HCT116 (cell line): ENCODE data around the gene GLS2. TPM values are rescaled to one million over a fixed set of nuclear protein-coding genes. Genes with fewer than 3 reads are reported as not detected.

Experiments
- ATAC-seq: fragments of 200-7000 bp; cut with Tn5 transposase; 2 replicates; pipeline ENCODE4 v1.9.1; 2020; ENCODE audit warnings: mild to moderate bottlenecking, moderate library complexity
- BruUV-seq: library from RNA; stranded (reverse); fragments of 400-500 nt; replicated peaks from 2 replicates; lab custom pipeline; 2021; lab: Mats Ljungman, UMichigan
- CTCF ChIA-PET: fragments of 300-600 bp; sonication (Branson Sonifier 250); formaldehyde crosslinking; loops from one replicate; lab custom pipeline; 2021; ENCODE audit warnings: antibody characterized with exemption; lab: Charles Lee
- POLR2A ChIA-PET: fragments of 300-600, 350-600 bp; sonication (Branson Sonifier 250); formaldehyde crosslinking; loops from one replicate; lab custom pipeline; 2021; ENCODE audit warnings: antibody characterized with exemption; lab: Charles Lee
- RAD21 ChIA-PET, 2 experiments: fragments of 300-600 bp; sonication (Branson Sonifier 250); formaldehyde crosslinking; loops; one replicate each; lab custom pipeline; 2023; ENCODE audit warnings: low total read pairs in 2 of 2; ENCODE audit not compliant: uncharacterized antibody in 2 of 2, unreplicated experiment in 2 of 2, low non-redundant PET in 1 of 2; lab: Charles Lee
- DNase-seq: peaks from one replicate; pipeline ENCODE4 v3.0.0-alpha.2; 2010; ENCODE audit warnings: low read depth, low spot score
- H2AFZ ChIP-seq: fragments of 200-600 bp; shearing (Covaris generic), sonication (generic); 2 replicates; pipeline ENCODE4 v1.6.1; 2017; ENCODE audit warnings: low read depth, mixed run types, mixed read lengths, antibody characterized with exemption, low read length; ENCODE audit not compliant: poor library complexity, severe bottlenecking
- H3K27ac ChIP-seq: 2 replicates; pipeline ENCODE4 v1.5.1; 2012; ENCODE audit warnings: low read depth, low read length
- H3K27me3 ChIP-seq: fragments of 200-600 bp; sonication (generic); 2 replicates; pipeline ENCODE4 v1.6.1; 2016; ENCODE audit warnings: mixed run types, low read length, mixed read lengths; ENCODE audit not compliant: insufficient read depth
- H3K36me3 ChIP-seq, 2 experiments: fragments of 200-500 bp in 1 of 2; fragments of 200-600 bp in 1 of 2; sonication (Bioruptor generic) in 1 of 2; sonication (generic) in 1 of 2; 2 replicates each; pipeline versions ENCODE4 v1.5.1 to v1.6.1; 2014 to 2016; ENCODE audit warnings: low read length in 2 of 2, inconsistent platforms in 1 of 2, mixed read lengths in 1 of 2, mixed run types in 1 of 2; ENCODE audit not compliant: insufficient read depth in 2 of 2, control insufficient read depth in 1 of 2
- H3K4me1 ChIP-seq, 2 experiments: fragments of 200-600 bp in 1 of 2; sonication (generic) in 1 of 2; 2 replicates each; pipeline versions ENCODE4 v1.5.1 to v1.6.1; 2012 to 2017; ENCODE audit warnings: low read length in 2 of 2, inconsistent platforms in 1 of 2, mild to moderate bottlenecking in 1 of 2, mixed read lengths in 1 of 2, mixed run types in 1 of 2, moderate library complexity in 1 of 2; ENCODE audit not compliant: insufficient read depth in 2 of 2, control insufficient read depth in 1 of 2
- H3K4me2 ChIP-seq: fragments of 200-600 bp; sonication (generic); 2 replicates; pipeline ENCODE4 v1.6.1; 2017; ENCODE audit warnings: mixed run types, low read length, mixed read lengths
- H3K4me3 ChIP-seq, 2 experiments: fragments of 200-600 bp in 1 of 2; sonication (generic) in 1 of 2; replicated peaks in 1 of 2; 2 replicates each; pipeline ENCODE4 v1.5.1; 2011 to 2016; ENCODE audit warnings: low read length in 2 of 2, control low read depth in 1 of 2, low read depth in 1 of 2, mild to moderate bottlenecking in 1 of 2, mixed read lengths in 1 of 2, mixed run types in 1 of 2
- H3K79me2 ChIP-seq: fragments of 200-600 bp; sonication (generic); 2 replicates; pipeline ENCODE4 v1.6.1; 2017; ENCODE audit warnings: mild to moderate bottlenecking, mixed run types, low read length, moderate library complexity, mixed read lengths; ENCODE audit not compliant: insufficient read depth
- H3K9ac ChIP-seq: fragments of 200-600 bp; sonication (generic); 2 replicates; pipeline ENCODE4 v1.6.1; 2016; ENCODE audit warnings: low read length, mixed read lengths
- H3K9me2 ChIP-seq: fragments of 200-600 bp; sonication (generic), shearing (Covaris generic); 2 replicates; pipeline ENCODE4 v1.6.1; 2017; ENCODE audit warnings: mixed run types, mild to moderate bottlenecking, moderate library complexity; ENCODE audit not compliant: insufficient read depth
- H3K9me3 ChIP-seq, 2 experiments: fragments of 200-500 bp in 1 of 2; fragments of 200-600 bp in 1 of 2; sonication (Bioruptor generic) in 1 of 2; sonication (generic) in 1 of 2; 2 replicates each; pipeline ENCODE4 v1.6.1; 2014 to 2017; ENCODE audit warnings: low read length in 2 of 2, mixed read lengths in 2 of 2, inconsistent platforms in 1 of 2, low read depth in 1 of 2, mild to moderate bottlenecking in 1 of 2, mixed run types in 1 of 2, moderate library complexity in 1 of 2; ENCODE audit not compliant: control insufficient read depth in 1 of 2, insufficient read depth in 1 of 2
- H4K20me1 ChIP-seq: fragments of 200-600 bp; sonication (generic), shearing (Covaris generic); 2 replicates; pipeline ENCODE4 v1.6.1; 2017; ENCODE audit warnings: mixed run types, mild to moderate bottlenecking, moderate library complexity; ENCODE audit not compliant: insufficient read depth
- CBX3 ChIP-seq: IDR thresholded peaks from 2 replicates; pipeline ENCODE4 v1.6.1; 2012; ENCODE audit warnings: low read depth
- EGR1 ChIP-seq: IDR thresholded peaks from 2 replicates; pipeline ENCODE4 v1.6.1; 2012; ENCODE audit warnings: low read depth
- EZH2 ChIP-seq: fragments of 200-600 bp; sonication (generic); IDR thresholded peaks from 2 replicates; pipeline ENCODE4 v1.6.1; 2017; ENCODE audit warnings: antibody characterized with exemption, mixed run types
- MAX ChIP-seq: IDR thresholded peaks from 2 replicates; pipeline ENCODE4 v1.6.1; 2012
- POLR2A ChIP-seq: IDR thresholded peaks from 2 replicates; pipeline ENCODE4 v1.7.0; 2011; ENCODE audit warnings: borderline replicate concordance; ENCODE audit not compliant: insufficient read depth, insufficient read length; ENCODE audit errors: extremely low read depth
- RAD21 ChIP-seq: IDR thresholded peaks from 2 replicates; pipeline ENCODE4 v1.6.1; 2012; ENCODE audit warnings: low read depth, mild to moderate bottlenecking
- REST ChIP-seq: IDR thresholded peaks from 2 replicates; pipeline ENCODE4 v1.6.1; 2012; ENCODE audit warnings: low read depth
- SIN3A ChIP-seq: IDR thresholded peaks from 2 replicates; pipeline ENCODE4 v1.6.1; 2012; ENCODE audit warnings: low read depth
- SP1 ChIP-seq: IDR thresholded peaks from 2 replicates; pipeline ENCODE4 v1.6.1; 2012; ENCODE audit warnings: low read depth
- TCF7L2 ChIP-seq: IDR thresholded peaks from 2 replicates; pipeline ENCODE4 v1.7.0; 2011; ENCODE audit warnings: borderline replicate concordance, inconsistent platforms; ENCODE audit not compliant: insufficient read depth, insufficient read length; ENCODE audit errors: extremely low read depth
- YY1 ChIP-seq: IDR thresholded peaks from 2 replicates; pipeline ENCODE4 v1.6.1; 2011; ENCODE audit warnings: low read length, low read depth, moderate library complexity, mild to moderate bottlenecking; ENCODE audit not compliant: insufficient replicate concordance; ENCODE audit errors: extremely low read depth
- intact Hi-C: fragments of 100-400 bp; cut with micrococcal nuclease; formaldehyde crosslinking; loops from 2 replicates; pipeline ENCODE4 v1.10.0; 2022
- total RNA-seq: library from RNA; stranded (reverse); gene quantifications from one replicate; pipeline ENCODE4 v1.2.1, GENCODE V29; 2021; ENCODE audit not compliant: unreplicated experiment

GLS2 gene
- total RNA-seq, 1 experiment from 2014 or later: not detected

GRCh38 chr12:56469007-56469930, 18.7 kb downstream of the GLS2 start:
- H3K9me2 ChIP-seq: no peaks in the 10 kb centered on the region
- no peaks in the 10 kb centered on the region for H4K20me1 ChIP-seq
- intact Hi-C loops: no loop called here
- CTCF ChIA-PET: no interaction called here
- H3K27ac ChIP-seq: peak overlapping the region; percentile 68
- peaks cover 0 to 17% of the 10 kb centered on the region in 2 experiments; a peak in 2 of 4 replicates for H3K36me3 ChIP-seq
- H2AFZ ChIP-seq: no peak overlapping the region
- H3K4me1 ChIP-seq: peaks cover 0 to 18% of the 10 kb centered on the region in 2 experiments; a peak in 2 of 4 replicates
- peak overlapping the region; percentile 92 for H3K9ac ChIP-seq
- BruUV-seq: no TSS peak
- H3K9me3 ChIP-seq: no peaks in the 10 kb centered on the region
- peak; percentile 26 for ATAC-seq
- peak overlapping the region; percentile 74 to 99 for H3K4me3 ChIP-seq
- DNase-seq: no peak
- peaks cover 33% of the 10 kb centered on the region for H3K79me2 ChIP-seq
- POLR2A ChIA-PET: interaction anchor here (1.2 kb wide), 1 partner anchor 168 kb away, joined by 3 read pairs; no protein-coding TSS in a partner anchor
- peak overlapping the region; percentile 87 for H3K4me2 ChIP-seq
- TF ChIP-seq EZH2 (no peak), YY1 (no peak), POLR2A (no peak), RAD21 (no peak)
- no peaks in the 10 kb centered on the region for H3K27me3 ChIP-seq
- RAD21 ChIA-PET: no interaction called here

GRCh38 chr12:56468216-56469006, 19.6 kb downstream of the GLS2 start, which contains the start of gene SPRYD4:
TSS of gene SPRYD4 (plus strand) at chr12:56468578. CDS start at chr12:56468592, 14 bp downstream.
- BruUV-seq: TSS peak; percentile 64
- H2AFZ ChIP-seq: peak within 1 kb of the TSS; percentile 73
- POLR2A ChIA-PET: interaction anchor here (0.6 to 1.2 kb wide), 2 partner anchors 82 to 169 kb away, joined by 3 to 4 read pairs; no protein-coding TSS in a partner anchor
- peak; percentile 96 for TF ChIP-seq SIN3A
- TF ChIP-seq MAX: peak; percentile 100
- no peak for TF ChIP-seq REST
- TF ChIP-seq TCF7L2: peak; percentile 70
- peak; percentile 95 for TF ChIP-seq POLR2A
- TF ChIP-seq SP1: peak; percentile 85
- TF ChIP-seq CBX3: peak; percentile 83; the same call in 1 of the 2 replicates
- peak; percentile 98 for TF ChIP-seq EGR1

More at GRCh38 chr12:56468216-56469006, 19.6 kb downstream of the GLS2 start, which contains the start of gene SPRYD4:
- intact Hi-C loops: no loop called here
- ATAC-seq: peak; percentile 84
- ChIA-PET CTCF (no interaction called here), RAD21 (no interaction called here)
- H3K9me3 ChIP-seq: no peaks in the 10 kb centered on the region
- H3K79me2 ChIP-seq: peaks cover 33% of the 10 kb centered on the region
- H3K4me1 ChIP-seq: peaks cover 5 to 26% of the 10 kb centered on the region in 2 experiments
- no peaks in the 10 kb centered on the region for H3K27me3 ChIP-seq
- DNase-seq: peak; percentile 82
- H3K36me3 ChIP-seq: peaks cover 0 to 17% of the 10 kb centered on the region in 2 experiments; a peak in 2 of 4 replicates
- peak within 1 kb of the TSS; percentile 87 for H3K4me2 ChIP-seq
- no peaks in the 10 kb centered on the region for H4K20me1 ChIP-seq
- peak within 1 kb of the TSS; percentile 92 for H3K9ac ChIP-seq
- H3K27ac ChIP-seq: peak within 1 kb of the TSS; percentile 68
- H3K9me2 ChIP-seq: no peaks in the 10 kb centered on the region
- peak within 1 kb of the TSS; percentile 74 to 99 for H3K4me3 ChIP-seq
